HL-60/S4 treated with retinoic acid at 250 ng/mL for 4 days and 3 days (cell line): ENCODE results near the gene MAP7.

ENCODE experiments used
- in situ Hi-C: fragments of 300-500 bp; cut with MboI; formaldehyde crosslinking; loops from 2 replicates; pipeline ENCODE4 v1.7.0; 2022; ENCODE audit warnings: low sequenced_read_pairs

The MAP7 gene

DNA sequence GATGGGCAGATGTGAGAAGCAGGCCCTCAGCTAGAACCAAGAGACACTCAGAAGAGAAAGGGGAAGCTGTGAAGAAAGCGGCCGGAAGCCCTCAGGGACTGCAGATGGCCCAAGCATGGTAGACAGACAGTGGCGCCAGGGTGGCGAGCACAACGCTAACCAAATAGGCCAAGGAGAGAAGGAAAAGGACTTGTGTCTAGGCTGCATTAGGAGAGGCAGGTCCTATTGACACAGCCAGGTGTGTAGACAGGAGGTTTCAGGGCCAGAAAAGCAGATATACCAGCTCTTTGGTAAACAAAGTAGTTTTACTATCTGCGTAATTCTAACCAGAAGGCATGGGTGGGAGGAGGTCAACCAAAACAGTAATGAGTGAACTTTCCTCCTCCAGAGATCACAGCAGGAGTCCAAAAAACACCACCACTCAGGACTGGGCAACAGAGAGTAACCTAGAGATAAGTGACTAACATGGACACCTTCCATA, 15.8 kb upstream of the MAP7 start:
- in situ Hi-C loops, result no loop called here

- in situ Hi-C loops, result no loop called here
These were observed 14.0 kb upstream of the MAP7 start for GRCh38 chr6:136564180-136564579.

DNA sequence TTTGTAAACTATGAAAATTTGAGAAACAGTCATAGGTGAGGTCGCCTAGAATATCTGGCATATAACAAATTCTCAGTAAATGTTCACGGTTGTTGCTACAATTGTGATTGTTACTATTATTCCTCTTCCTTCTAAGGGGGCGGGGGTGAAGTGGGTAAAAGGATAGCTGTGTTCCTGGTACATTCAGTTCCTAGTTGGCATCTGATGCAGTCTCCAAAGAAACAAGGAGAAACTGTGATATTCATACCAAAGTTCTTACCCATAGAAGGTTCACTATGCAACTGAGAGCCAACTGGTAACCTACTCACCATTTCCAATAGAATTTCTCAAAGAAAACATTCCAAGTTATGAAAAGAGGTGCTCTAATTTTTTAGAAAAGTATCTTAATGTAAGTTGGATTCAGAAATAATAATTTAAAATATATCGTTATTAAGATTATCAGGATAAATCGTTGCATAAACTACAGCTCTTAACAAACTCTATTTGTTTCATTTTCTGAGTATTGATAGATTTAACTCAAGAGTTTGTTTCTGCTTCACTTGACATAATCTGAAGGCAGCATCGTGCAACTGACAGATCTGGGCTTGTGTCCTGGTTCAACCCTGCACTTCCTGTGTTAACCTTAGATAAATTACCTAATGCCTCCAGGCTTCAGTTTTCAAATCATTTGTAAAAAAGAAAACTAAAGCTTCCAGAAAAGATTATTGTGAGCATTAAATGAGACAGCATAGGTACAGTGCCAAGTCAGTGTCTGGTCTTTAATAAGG, 13.3 kb upstream of the MAP7 start:
- in situ Hi-C loops, result no loop called here

DNA sequence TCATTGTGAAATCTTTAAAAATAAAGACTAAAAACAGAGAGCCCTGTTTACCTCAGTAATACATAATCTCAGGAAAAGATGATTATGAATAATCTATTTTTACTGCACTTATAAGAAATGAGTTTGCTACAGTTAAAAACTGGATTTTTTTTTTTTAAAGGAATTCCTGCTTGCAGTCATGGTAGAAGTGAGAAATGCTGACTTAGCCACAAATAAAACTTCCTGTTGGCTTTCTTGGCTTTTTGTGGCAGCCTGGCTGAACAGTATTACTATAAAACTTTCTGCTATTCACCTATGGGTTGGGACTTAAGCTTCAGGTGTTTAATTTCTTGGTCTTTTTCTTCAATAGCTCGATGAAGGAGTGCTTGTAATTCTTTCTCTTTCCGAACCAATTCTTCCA, 12.0 kb upstream of the MAP7 start:
- in situ Hi-C loops, result no loop called here

GRCh38 chr6:136553166-136553787, 3.1 kb upstream of the MAP7 start:
- in situ Hi-C loops, result no loop called here

DNA sequence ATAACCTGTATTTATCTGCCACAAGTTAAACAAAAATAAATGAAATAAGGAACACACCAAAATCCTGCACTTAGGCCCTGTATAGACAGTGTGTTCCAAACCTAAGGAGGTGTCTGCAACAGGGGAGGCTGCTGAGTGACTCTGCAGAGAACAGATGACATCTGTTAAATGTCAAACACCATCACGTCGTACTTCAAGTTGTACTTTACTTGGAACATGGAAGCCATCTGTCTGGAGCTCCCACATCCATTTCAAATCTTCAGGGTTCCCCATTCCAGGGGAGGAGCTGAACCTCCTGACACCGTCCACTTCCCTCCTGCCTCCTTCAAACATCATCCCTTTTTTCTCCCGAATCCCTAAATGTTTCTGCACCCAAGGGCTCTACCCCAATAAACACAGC, 1.8 kb upstream of the MAP7 start:
- in situ Hi-C loops, result no loop called here

DNA sequence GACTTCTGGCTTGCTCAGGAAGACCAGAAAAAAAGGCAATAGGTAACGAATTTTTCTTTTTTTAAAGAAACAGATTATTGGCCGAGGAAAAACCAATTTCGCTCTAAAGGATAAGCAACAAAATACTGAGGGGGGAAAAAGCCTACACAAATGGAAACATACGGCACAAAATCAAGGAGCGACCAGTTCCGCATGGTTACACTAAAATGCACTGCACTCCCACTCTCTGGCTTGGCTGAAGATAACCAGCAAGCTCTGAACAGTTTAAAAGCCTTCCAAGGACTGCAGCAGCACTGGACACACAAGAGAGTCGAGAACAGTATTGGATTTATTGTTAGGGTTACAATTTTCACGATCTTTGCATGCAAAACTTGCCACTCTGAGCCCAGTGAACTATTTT, 881 bp upstream of the MAP7 start:
- in situ Hi-C loops, result no loop called here

DNA sequence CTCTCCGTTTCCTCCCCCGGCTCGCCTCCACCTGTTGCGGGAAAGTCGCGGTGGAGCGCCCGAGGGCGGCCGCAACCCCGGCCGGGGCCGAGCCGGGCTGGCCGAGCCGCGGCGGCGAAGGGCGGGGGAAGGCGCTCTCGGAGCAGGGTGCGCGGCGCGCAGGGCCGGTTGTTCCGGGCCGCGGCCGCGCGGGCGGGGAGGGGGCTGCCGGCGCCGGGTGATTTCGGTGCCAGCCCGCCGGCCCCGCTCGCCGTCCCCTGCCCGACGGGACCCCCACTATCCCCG, 235 bp downstream of the MAP7 start:
- in situ Hi-C loops, result no loop called here

DNA sequence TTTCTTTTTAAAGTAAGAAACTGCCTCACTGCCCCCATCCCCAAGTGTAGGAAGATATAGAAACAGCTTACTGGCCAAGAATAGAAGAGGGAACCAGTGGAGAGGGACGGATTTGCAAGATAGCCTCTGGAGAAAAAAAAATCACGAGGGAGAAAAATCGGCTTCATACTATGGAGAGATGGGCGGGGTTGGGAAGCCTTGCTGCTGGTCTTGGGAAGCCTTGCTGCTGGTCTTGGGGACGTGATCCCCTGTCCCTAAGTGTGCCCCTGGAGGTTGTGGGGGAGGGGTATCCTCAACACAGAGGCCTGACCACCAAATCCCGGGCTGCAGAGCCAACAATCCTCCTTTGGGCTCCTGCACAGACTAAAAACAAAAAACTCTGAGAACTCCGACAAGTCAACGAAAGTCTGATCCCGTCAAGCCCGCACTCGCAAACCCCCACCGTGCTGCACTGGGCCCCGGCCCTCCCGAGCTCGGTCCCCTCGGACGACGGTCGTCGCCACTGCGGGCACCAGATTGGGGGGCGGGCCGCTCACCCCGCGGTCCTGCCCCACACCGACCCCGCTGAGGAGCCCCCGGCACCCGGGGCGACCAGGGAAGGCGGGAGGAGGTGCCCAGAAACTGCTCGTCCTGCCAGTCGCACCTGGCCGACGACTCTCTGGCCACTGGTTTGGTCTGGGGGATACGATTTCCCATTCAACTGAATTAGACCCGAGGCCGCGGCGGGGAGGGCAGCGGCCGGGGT, 750 bp downstream of the MAP7 start:
- in situ Hi-C loops, result no loop called here

- in situ Hi-C loops, result no loop called here
These were observed 1.5 kb downstream of the MAP7 start for GRCh38 chr6:136548582-136549299.

DNA sequence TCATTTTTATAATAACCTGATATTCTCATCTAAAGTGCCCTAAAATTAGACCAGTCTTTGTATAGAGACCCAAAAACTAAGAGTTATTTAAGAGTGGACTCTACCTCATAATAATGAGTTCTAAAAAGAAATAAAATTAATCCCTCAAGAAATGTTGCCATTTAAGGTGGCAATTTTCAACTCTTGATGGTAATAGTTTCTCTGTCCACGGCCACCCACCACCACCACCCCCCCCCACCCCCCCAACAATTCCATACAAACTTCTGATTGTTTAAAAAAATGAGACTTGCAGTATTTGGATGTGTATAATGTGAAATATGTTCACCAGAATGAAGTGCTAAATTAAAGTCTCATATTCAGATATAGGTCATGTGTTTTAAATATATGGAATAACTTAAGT, 2.4 kb downstream of the MAP7 start:
- in situ Hi-C loops, result no loop called here

DNA sequence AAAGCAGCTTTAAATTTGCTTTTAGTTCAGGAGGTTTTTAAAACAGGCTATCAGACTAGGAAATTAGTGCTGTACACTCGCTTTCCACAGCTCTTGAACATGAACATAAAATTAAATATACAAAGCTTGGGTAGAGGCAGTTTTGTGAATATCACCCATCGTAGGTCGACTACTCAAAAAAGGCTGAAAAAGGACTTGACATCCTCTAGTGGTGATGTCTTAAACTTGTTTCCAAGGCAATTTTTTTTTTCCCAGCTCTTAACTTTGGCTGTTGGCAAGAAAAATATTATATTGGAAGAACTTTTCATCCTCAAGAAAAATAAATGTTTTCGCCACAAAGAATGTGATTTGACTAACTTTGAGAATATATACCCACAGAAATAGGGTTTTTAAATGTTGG, 2.9 kb downstream of the MAP7 start:
- in situ Hi-C loops, result no loop called here

DNA sequence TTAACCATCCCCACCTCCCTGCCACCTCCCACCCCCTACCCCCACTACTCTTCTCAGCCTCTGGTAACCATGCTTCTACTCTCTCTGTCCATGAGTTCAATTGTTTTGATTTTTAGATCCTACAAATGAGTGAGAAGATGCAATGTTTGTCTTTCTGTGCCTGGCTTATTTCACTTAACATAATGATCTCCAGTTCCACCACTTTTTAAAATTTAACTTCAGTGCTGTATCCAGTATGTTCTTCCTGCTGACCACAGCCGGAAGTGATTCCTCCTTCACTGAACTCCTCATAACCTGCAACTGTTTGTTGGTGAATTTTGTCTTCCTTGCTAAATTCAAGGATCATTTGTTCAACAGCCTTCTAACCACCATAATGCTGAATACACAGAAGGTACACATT, 3.9 kb downstream of the MAP7 start:
- in situ Hi-C loops, result no loop called here

DNA sequence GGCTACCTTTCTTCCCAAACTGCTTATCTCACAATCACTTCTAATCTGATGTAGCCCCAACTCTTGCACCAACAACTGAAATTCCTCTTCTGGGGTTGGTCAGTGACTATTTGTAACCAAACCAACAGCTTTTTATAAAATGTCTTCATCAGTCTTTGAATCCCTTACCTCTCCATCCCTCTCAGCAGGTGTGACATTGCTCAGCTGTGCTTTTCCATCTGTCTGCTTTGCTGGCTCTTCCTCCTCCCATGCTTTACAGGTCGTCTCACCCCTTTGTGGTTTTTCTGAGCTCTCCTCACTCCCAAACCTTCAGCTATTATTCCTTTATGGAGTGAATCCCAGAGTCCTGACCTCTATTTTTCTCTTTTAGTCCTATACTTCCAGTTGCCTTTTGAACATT, 5.9 kb downstream of the MAP7 start:
- in situ Hi-C loops, result no loop called here

DNA sequence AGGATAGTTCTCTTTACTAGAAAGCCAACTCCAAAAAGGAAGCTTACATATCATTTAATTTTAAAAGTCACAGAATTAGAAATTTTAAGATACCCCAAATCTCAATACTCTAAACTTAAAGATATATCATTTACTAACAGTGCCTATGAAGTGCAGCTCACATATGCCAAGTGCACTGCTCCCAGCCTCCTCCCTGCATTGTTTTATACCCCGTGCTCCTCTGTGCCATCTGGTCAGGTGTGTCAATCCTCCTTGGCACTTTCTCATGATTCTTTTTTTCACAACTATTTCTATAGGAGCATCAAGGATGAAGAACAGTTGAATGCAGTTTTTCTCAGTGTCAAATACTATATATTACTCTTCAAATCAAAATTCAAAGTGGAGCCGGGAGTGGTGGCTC, 8.8 kb downstream of the MAP7 start:
- in situ Hi-C loops, result no loop called here

- in situ Hi-C loops, result no loop called here
These were observed 10.1 kb downstream of the MAP7 start for GRCh38 chr6:136539967-136540652.

DNA sequence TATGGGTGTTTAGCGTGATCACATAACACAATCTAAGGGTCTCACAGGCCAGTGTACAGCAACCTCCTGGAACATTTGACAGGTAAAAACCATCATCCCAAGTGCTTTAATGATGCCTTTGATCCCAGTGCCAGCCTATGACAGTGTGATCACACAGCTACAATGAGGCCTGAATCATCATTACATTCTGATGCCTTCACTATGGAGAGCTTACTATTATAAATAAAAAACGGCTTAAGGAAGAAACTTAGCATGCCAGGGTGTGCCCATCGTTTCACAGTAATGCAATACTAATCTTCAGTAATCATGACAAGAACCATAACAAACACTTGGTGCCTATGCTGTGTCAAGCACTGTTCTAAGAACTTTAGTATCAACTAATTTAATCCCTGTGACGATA, 11.4 kb downstream of the MAP7 start:
- in situ Hi-C loops, result no loop called here

DNA sequence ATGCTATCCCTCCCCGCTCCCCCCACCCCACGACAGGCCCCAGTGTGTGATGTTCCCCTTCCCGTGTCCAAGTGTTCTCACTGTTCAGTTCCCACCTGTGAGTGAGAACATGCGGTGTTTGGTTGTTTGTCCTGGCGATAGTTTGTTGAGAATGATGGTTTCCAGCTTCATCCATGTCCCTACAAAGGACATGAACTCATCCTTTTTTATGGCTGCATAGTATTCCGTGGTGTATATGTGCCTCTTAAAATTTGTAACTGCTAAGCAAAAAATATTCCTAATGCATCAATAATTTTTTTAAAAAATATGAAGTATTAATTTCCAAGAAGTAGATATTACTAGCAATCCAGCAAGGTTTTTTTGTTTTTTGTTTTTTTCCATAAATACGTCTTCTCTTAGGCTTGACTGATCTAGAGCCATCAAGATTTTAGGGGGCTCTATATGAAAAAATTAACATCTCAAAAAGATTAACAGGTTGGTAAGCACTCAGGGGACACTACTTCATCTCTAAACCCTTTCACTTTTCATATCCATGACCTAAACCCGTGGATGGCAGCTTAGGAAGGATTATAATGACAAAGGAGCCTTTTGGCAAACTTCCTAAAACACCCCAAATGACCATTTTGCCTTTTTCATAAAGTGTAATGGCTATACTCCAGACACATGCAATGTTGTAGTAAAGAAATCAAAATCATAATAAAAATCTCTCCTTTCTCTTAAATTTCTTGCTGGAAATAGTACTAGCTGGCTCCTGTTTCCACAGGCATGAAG, 14.2 kb downstream of the MAP7 start:
- in situ Hi-C loops, result no loop called here

GRCh38 chr6:136535017-136535765, 15.0 kb downstream of the MAP7 start:
- in situ Hi-C loops, result no loop called here

DNA sequence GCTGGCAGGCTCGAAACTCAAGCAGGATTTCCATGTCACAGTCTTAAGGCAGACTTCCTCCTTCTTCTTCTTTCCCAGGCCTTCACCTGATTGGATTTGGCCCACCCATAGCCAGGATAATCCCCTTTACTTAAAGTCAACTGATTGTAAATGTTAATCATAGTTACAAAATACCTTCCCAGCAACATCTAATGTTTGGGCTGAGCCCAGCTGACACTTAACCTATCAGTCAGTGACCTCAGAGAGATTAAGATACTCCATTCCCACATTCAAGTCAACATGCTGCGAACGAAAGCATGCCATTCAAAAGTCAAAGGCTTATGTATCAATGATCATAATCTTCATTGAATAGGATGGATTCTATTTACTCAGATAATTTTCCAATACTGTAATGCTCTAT, 16.0 kb downstream of the MAP7 start:
- in situ Hi-C loops, result no loop called here
